Measurements from ENCODE around the gene ZKSCAN7. TPM values are rescaled to one million over a fixed set of nuclear protein-coding genes. Genes with fewer than 3 reads are reported as not detected.

Gene ZKSCAN7
- total RNA-seq (1 to 10 TPM; 1.3 to 5.2 (median 2.1) TPM), polyA plus RNA-seq (1 to 10 TPM; 2.4 to 2.5 TPM)

DNA sequence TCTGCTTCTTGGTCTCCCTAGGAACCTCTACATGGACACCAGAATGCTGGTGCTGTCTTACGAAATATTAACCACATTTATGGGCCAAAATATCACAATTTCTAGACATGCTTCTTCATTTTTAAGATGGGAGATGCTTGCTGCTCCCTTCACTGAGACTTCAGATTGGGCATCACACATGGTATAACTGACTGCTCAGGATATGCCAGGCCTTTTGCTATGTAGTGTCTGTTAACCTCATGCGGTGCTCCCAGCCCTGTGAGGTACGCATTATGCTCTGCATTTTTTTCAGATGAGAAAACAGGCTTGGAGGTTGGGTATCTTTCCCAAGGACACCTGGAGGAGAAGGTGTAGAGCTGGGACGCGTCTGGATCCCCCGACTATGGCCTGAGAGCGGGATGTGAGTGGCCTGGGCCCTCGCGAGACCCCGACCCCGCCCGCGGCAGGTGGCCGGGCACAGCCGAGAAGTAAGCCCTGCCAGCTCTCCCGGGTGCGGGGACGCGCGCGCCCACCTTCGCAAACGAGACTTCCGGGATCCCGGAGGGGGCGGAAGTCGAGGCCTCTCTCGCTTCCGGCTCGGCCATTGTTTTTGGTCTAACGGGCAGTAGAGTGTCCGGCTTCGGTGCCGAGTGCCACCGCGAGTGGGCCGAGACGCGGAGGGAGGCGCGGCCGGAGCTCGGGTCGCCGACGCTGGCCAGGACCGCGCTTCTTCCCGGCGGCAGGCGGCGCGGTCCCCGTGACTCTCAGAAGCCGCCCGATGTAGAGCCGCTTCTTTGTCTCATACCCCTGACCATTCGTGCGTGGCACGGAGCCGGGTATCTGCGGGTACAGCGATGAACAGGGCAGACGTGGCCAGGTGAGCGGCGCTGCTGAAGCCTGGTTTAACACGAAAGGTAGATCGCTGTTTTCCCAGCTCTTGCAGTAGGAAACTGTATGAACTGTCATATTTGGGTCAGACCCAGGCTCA is at the start of gene ZKSCAN7:
Gene ZKSCAN7, plus strand, starts transcription at position 568 of the 967 bp plus-strand sequence. CDS start 1,855 bp downstream, outside the sequence.
- FAIRE-seq, result no peak
- H3K4me1 ChIP-seq, result peaks cover 5 to 11% (median 7%) of the 10 kb centered on the region in 3 donors
- whole genome bisulfite sequencing, 2 donors, result 3 to 4% methylated on average over 65 to 68 of the region's 68 CpGs
- peak within 1 kb of the TSS; percentile 55 to 71 (median 60) for H3K27ac ChIP-seq
- ATAC-seq, result peak; percentile 90 to 96 (median 92)
- no peaks in the 10 kb centered on the region for H3K36me3 ChIP-seq
- TF ChIP-seq, protein P1, sequence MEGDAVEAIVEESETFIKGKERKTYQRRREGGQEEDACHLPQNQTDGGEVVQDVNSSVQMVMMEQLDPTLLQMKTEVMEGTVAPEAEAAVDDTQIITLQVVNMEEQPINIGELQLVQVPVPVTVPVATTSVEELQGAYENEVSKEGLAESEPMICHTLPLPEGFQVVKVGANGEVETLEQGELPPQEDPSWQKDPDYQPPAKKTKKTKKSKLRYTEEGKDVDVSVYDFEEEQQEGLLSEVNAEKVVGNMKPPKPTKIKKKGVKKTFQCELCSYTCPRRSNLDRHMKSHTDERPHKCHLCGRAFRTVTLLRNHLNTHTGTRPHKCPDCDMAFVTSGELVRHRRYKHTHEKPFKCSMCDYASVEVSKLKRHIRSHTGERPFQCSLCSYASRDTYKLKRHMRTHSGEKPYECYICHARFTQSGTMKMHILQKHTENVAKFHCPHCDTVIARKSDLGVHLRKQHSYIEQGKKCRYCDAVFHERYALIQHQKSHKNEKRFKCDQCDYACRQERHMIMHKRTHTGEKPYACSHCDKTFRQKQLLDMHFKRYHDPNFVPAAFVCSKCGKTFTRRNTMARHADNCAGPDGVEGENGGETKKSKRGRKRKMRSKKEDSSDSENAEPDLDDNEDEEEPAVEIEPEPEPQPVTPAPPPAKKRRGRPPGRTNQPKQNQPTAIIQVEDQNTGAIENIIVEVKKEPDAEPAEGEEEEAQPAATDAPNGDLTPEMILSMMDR (IDR thresholded peaks at IDR 0.05), result no peak
- peak; percentile 50 to 87 (median 62) for DNase-seq
- H3K9me3 ChIP-seq, result no peaks in the 10 kb centered on the region
- peak within 1 kb of the TSS; percentile 61 to 88 (median 73) for H3K4me3 ChIP-seq
- peaks cover 0 to 4% (median 0%) of the 10 kb centered on the region in 4 donors for H3K27me3 ChIP-seq
- intact Hi-C loops (cut with DNase I), result no loop called here

DNA sequence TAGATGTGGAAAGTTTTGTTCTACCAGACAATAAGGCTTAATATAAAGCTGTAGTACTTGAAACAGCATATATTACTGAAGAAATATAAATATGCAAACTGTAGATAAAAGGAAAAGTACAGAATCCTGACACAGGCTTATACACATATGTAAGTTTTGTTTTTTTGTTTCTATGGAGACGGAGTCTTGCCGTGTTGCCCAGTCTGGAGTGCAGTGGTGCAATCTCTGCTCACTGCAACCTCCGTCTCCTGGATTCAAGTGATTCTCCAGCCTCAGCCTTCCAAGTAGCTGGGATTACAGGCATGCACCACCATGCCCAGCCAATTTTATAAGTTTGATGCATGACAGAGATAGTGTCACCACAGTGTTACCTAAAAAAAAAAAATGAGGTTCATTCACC is 48.4 kb upstream of the ZKSCAN7 start:
- no peak for FAIRE-seq
- H3K36me3 ChIP-seq, result peaks cover 0 to 10% (median 0%) of the 10 kb centered on the region in 3 donors

DNA sequence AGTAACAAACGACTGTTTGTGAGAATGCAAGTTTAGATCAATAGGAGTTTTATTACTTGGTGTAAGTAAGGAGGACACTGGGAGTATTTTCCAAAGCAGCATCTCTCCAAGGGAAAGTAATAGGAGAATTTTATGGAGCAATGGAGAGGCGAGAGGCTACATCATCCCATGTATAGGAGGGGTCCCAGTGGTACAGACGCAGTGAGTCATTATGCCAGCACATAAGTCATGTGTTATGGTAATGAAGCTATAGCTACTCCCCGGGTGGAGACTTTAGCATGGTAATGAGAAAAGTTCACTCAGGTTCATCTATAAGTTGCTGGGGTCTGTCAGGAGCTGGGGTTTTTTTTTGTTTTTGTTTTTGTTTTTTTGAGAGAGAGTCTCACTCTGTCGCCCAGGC is 48.0 kb upstream of the ZKSCAN7 start:
- H3K36me3 ChIP-seq, result peaks cover 0 to 5% (median 0%) of the 10 kb centered on the region in 3 donors
- peaks cover 8 to 22% (median 14%) of the 10 kb centered on the region in 3 donors for H3K4me1 ChIP-seq
- H3K4me3 ChIP-seq, result no peak overlapping the region
- no peak for ATAC-seq
- no peak for FAIRE-seq
- H3K9me3 ChIP-seq, result no peaks in the 10 kb centered on the region
- WGBS, 2 donors, result 94% methylated on average over 5 of the region's 5 CpGs
- H3K27me3 ChIP-seq, result no peaks in the 10 kb centered on the region
- intact Hi-C loops (cut with DNase I), result no loop called here
- DNase-seq, result no peak
- TF ChIP-seq, protein P1 (IDR thresholded peaks at IDR 0.05), result no peak
- H3K27ac ChIP-seq, result no peak overlapping the region

More for the DNA sequence above, 48.4 kb upstream of the ZKSCAN7 start:
- no peak overlapping the region for H3K4me3 ChIP-seq
- 93 to 96% methylated on average over 3 of the region's 3 CpGs for WGBS, 2 donors
- peaks cover 8 to 22% (median 14%) of the 10 kb centered on the region in 3 donors for H3K4me1 ChIP-seq
- intact Hi-C loops (cut with DNase I), result no loop called here
- H3K27ac ChIP-seq, result no peak overlapping the region
- ATAC-seq (no peak), DNase-seq (no peak)
- no peaks in the 10 kb centered on the region for H3K9me3 ChIP-seq
- no peaks in the 10 kb centered on the region for H3K27me3 ChIP-seq
- TF ChIP-seq, protein P1 (IDR thresholded peaks at IDR 0.05), result no peak

DNA sequence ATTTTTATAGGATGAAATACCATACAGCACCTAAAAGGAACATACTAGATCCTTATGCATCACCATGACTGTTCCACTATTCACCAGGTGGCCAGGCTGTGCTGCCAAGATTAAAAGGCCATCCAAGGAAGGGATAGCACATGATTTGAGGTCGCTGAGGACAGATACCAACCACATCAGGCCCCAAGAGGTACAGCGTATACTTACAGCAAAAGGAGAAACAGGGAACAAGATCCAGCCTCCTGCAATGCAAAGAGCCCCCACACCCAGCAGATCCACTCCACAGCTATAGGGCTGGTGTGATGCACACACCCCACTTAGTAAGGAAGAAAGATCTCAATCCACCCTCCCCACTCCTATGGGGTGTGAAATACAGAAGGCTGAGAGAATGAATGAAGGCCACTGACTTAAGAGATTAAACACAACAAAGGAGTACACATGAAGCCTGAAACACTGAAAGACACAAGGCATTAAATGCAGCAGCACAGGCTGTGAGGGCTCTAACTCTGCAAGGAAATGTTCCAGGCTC is 45.5 kb upstream of the ZKSCAN7 start:
- Histone ChIP-seq H3K9me3 (no peaks in the 10 kb centered on the region), H3K36me3 (no peaks in the 10 kb centered on the region), H3K27ac (peak overlapping the region in 3 of 4 donors; percentile 65 to 88 (median 80)), H3K4me3 (peak overlapping the region; percentile 57 to 88 (median 74)), H3K4me1 (peaks cover 8 to 22% (median 14%) of the 10 kb centered on the region in 3 donors), H3K27me3 (no peaks in the 10 kb centered on the region)
- DNase-seq, result no peak
- FAIRE-seq, result no peak
- ATAC-seq, result peak; percentile 20 to 42 (median 30)
- WGBS, 2 donors, result 33 to 54% methylated on average over 2 of the region's 2 CpGs
- TF ChIP-seq, protein P1 (IDR thresholded peaks at IDR 0.05), result no peak
- intact Hi-C loops (cut with DNase I), result no loop called here

Data from pancreas (tissue), 10 donors.